ENCODE measurements around the gene DLD.

DNA sequence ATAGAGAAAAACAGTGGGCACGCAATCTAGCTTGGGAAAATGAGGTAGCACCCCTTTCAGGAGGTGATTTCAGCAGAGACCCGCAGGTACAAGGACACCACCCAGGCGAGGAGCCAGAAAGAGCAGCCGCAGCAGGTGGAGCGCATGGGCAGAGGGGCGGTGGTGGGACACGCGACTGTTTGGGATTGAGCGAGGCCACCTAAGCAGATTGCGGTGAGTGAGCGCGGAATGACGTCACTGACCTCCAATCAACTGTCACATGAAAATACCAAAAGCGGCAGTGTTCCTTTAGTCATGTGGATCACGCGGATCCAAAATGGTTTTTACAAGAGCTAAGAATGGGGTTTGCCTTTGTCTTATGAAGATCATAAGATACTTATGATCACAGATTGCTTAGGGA lies 47.8 kb upstream of the DLD start:
- TF ChIP-seq, protein P1, sequence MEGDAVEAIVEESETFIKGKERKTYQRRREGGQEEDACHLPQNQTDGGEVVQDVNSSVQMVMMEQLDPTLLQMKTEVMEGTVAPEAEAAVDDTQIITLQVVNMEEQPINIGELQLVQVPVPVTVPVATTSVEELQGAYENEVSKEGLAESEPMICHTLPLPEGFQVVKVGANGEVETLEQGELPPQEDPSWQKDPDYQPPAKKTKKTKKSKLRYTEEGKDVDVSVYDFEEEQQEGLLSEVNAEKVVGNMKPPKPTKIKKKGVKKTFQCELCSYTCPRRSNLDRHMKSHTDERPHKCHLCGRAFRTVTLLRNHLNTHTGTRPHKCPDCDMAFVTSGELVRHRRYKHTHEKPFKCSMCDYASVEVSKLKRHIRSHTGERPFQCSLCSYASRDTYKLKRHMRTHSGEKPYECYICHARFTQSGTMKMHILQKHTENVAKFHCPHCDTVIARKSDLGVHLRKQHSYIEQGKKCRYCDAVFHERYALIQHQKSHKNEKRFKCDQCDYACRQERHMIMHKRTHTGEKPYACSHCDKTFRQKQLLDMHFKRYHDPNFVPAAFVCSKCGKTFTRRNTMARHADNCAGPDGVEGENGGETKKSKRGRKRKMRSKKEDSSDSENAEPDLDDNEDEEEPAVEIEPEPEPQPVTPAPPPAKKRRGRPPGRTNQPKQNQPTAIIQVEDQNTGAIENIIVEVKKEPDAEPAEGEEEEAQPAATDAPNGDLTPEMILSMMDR (IDR thresholded peaks at IDR 0.05), result no peak
- TF ChIP-seq POLR2AphosphoS5 (IDR thresholded peaks at IDR 0.05), result no peak
- no peak for TF ChIP-seq POLR2A (IDR thresholded peaks at IDR 0.05)
